ENCODE measurements around the gene DHCR24.

Gene DHCR24

GRCh38 chr1:54866801-54867716 lies 19.9 kb downstream of the DHCR24 start:
- DNase-seq (ENCODE audit: insufficient read length, low spot score) (no peak), FAIRE-seq (no peak)

GRCh38 chr1:54865238-54866073 lies 21.5 kb downstream of the DHCR24 start:
- DNase-seq (ENCODE audit: insufficient read length, low spot score) = no peak
- FAIRE-seq = no peak

- FAIRE-seq = no peak
Observed at GRCh38 chr1:54864460-54865208, 22.4 kb downstream of the DHCR24 start.

GRCh38 chr1:54863267-54863665 lies 23.7 kb downstream of the DHCR24 start:
- FAIRE-seq = no peak
- DNase-seq (ENCODE audit: insufficient read length, low spot score) = no peak

More at GRCh38 chr1:54864460-54865208, 22.4 kb downstream of the DHCR24 start:
- no peak for DNase-seq (ENCODE audit: insufficient read length, low spot score)

GRCh38 chr1:54861070-54861761 lies 25.8 kb downstream of the DHCR24 start:
- FAIRE-seq = no peak
- DNase-seq (ENCODE audit: insufficient read length, low spot score) = no peak

GRCh38 chr1:54859700-54860391 lies 27.1 kb downstream of the DHCR24 start:
- DNase-seq (ENCODE audit: insufficient read length, low spot score) = no peak
- no peak for FAIRE-seq

GRCh38 chr1:54857746-54858561 lies 29.0 kb downstream of the DHCR24 start:
- FAIRE-seq (no peak), DNase-seq (ENCODE audit: insufficient read length, low spot score) (no peak)

GRCh38 chr1:54857141-54857540 lies 29.9 kb downstream of the DHCR24 start:
- FAIRE-seq (no peak), DNase-seq (ENCODE audit: insufficient read length, low spot score) (no peak)

- no peak for DNase-seq (ENCODE audit: insufficient read length, low spot score)
- no peak for FAIRE-seq
Observed at GRCh38 chr1:54854381-54855020, 32.5 kb downstream of the DHCR24 start.

- no peak for FAIRE-seq
Observed at GRCh38 chr1:54853793-54854370, 33.1 kb downstream of the DHCR24 start.

GRCh38 chr1:54853096-54853792 lies 33.8 kb downstream of the DHCR24 start:
- DNase-seq (ENCODE audit: insufficient read length, low spot score) (no peak), FAIRE-seq (no peak)

More at GRCh38 chr1:54853793-54854370, 33.1 kb downstream of the DHCR24 start:
- no peak for DNase-seq (ENCODE audit: insufficient read length, low spot score)

GRCh38 chr1:54851936-54852524 lies 35.0 kb downstream of the DHCR24 start:
- DNase-seq (ENCODE audit: insufficient read length, low spot score) = no peak
- FAIRE-seq = no peak

- no peak for FAIRE-seq
Observed at GRCh38 chr1:54851406-54851805, 35.6 kb downstream of the DHCR24 start.

GRCh38 chr1:54850737-54851136 lies 36.3 kb downstream of the DHCR24 start:
- DNase-seq (ENCODE audit: insufficient read length, low spot score) (no peak), FAIRE-seq (no peak)

More at GRCh38 chr1:54851406-54851805, 35.6 kb downstream of the DHCR24 start:
- no peak for DNase-seq (ENCODE audit: insufficient read length, low spot score)

- DNase-seq (ENCODE audit: insufficient read length, low spot score) (no peak), FAIRE-seq (no peak)
Observed at GRCh38 chr1:54850069-54850730, 36.8 kb downstream of the DHCR24 start.
